SK-N-SH (cell line): ENCODE results near the gene SEC24B. TPM values are rescaled to one million over a fixed set of nuclear protein-coding genes. Genes with fewer than 3 reads are reported as not detected.

Experiments used
- CTCF ChIA-PET: fragments of 300-600, 350-600 bp; formaldehyde crosslinking; extraction: SDS; loops from one replicate; lab custom pipeline; 2021; lab: Yijun Ruan, JAX
- POLR2A ChIA-PET: fragments of 350-600 bp; sonication (Branson Sonifier 250); formaldehyde crosslinking; extraction: SDS; loops from one replicate; lab custom pipeline; 2020; ENCODE audit warnings: antibody characterized with exemption, inconsistent platforms; lab: Yijun Ruan, JAX
- DNase-seq: peaks from one replicate; pipeline ENCODE4 v3.0.0; 2012
- H2AFZ ChIP-seq: fragments of 200-600 bp; sonication (generic); 2 replicates; pipeline ENCODE4 v1.8.1; 2016; ENCODE audit warnings: antibody characterized with exemption, mild to moderate bottlenecking, low read depth
- H3F3A ChIP-seq: fragments of 200-600 bp; sonication (generic); replicated peaks from 2 replicates; pipeline ENCODE3; 2016; ENCODE audit warnings: antibody characterized with exemption, mild to moderate bottlenecking; ENCODE audit not compliant: insufficient read depth
- H3K27ac ChIP-seq, 2 experiments: fragments of 200-500 bp in 1 of 2; fragments of 200-600 bp in 1 of 2; sonication (Bioruptor generic) in 1 of 2; sonication (generic), shearing (Covaris generic) in 1 of 2; 2 replicates each; pipeline versions ENCODE4 v1.5.1 to v1.6.1; 2014 to 2016; ENCODE audit warnings: low read depth in 2 of 2, inconsistent platforms in 1 of 2, low read length in 1 of 2, mild to moderate bottlenecking in 1 of 2, mixed read lengths in 1 of 2
- H3K27me3 ChIP-seq: fragments of 200-600 bp; sonication (generic), shearing (Covaris generic); 2 replicates; pipeline ENCODE4 v1.6.1; 2016; ENCODE audit warnings: mixed run types; ENCODE audit not compliant: insufficient read depth
- H3K36me3 ChIP-seq, 2 experiments: fragments of 200-500 bp in 1 of 2; fragments of 200-600 bp in 1 of 2; sonication (Bioruptor generic) in 1 of 2; sonication (generic) in 1 of 2; replicated peaks in 1 of 2; 2 replicates each; pipeline versions ENCODE3 to v1.5.1; 2014 to 2016; ENCODE audit warnings: low read length in 1 of 2, mild to moderate bottlenecking in 1 of 2; ENCODE audit not compliant: insufficient read depth in 2 of 2, control insufficient read depth in 1 of 2
- H3K4me1 ChIP-seq, 2 experiments: fragments of 200-500 bp in 1 of 2; fragments of 200-600 bp in 1 of 2; sonication (Bioruptor generic) in 1 of 2; sonication (generic), shearing (Covaris generic) in 1 of 2; 2 replicates each; pipeline versions ENCODE4 v1.5.1 to v1.6.1; 2014 to 2016; ENCODE audit warnings: low read depth in 1 of 2, low read length in 1 of 2, mixed run types in 1 of 2; ENCODE audit not compliant: insufficient read depth in 2 of 2, control insufficient read depth in 1 of 2
- H3K4me2 ChIP-seq: fragments of 200-600 bp; sonication (generic), shearing (Covaris generic); 2 replicates; pipeline ENCODE4 v1.6.1; 2017; ENCODE audit warnings: mixed run types
- H3K4me3 ChIP-seq, 2 experiments: fragments of 200-500 bp in 1 of 2; fragments of 200-600 bp in 1 of 2; sonication (Bioruptor generic) in 1 of 2; sonication (generic), shearing (Covaris generic) in 1 of 2; 2 replicates each; pipeline versions ENCODE4 v1.5.1 to v1.8.1; 2014 to 2016; ENCODE audit warnings: low read depth in 2 of 2, inconsistent platforms in 1 of 2, low read length in 1 of 2, mild to moderate bottlenecking in 1 of 2, mixed read lengths in 1 of 2, moderate library complexity in 1 of 2
- H3K79me2 ChIP-seq: fragments of 200-600 bp; sonication (generic); 2 replicates; pipeline ENCODE4 v1.8.1; 2017; ENCODE audit warnings: mild to moderate bottlenecking; ENCODE audit not compliant: insufficient read depth
- H3K9ac ChIP-seq: fragments of 200-600 bp; sonication (generic); 2 replicates; pipeline ENCODE4 v1.6.1; 2017; ENCODE audit warnings: mixed run types
- H3K9me2 ChIP-seq: fragments of 200-600 bp; sonication (generic); 2 replicates; pipeline ENCODE4 v1.6.1; 2017; ENCODE audit warnings: mixed run types
- H3K9me3 ChIP-seq: fragments of 200-600 bp; sonication (generic); 2 replicates; pipeline ENCODE4 v1.6.1; 2017; ENCODE audit warnings: mixed run types, mild to moderate bottlenecking, moderate library complexity
- H4K20me1 ChIP-seq: fragments of 200-600 bp; sonication (generic); 2 replicates; pipeline ENCODE4 v1.6.1; 2017; ENCODE audit warnings: mild to moderate bottlenecking, mixed run types; ENCODE audit not compliant: insufficient read depth
- CHD2 ChIP-seq: fragments of 150-350 bp; IDR thresholded peaks from 2 replicates; pipeline ENCODE4 v1.6.1; 2018; ENCODE audit warnings: low read length; ENCODE audit not compliant: partially characterized antibody
- CTCF ChIP-seq: fragments of 200-600 bp; sonication (generic); IDR thresholded peaks from 2 replicates; pipeline ENCODE4 v1.6.1; 2017; ENCODE audit warnings: antibody characterized with exemption, mild to moderate bottlenecking, moderate library complexity
- FOSL2 ChIP-seq: IDR thresholded peaks from 2 replicates; pipeline ENCODE4 v1.4.0; 2012; ENCODE audit warnings: low read depth, mild to moderate bottlenecking, moderate library complexity, borderline replicate concordance
- FOXJ3 ChIP-seq: sonication (generic); formaldehyde crosslinking; IDR thresholded peaks from 2 replicates; pipeline ENCODE4 v1.5.1; 2020; ENCODE audit warnings: mild to moderate bottlenecking, missing genetic modification reagents
- FOXM1 ChIP-seq: IDR thresholded peaks from 2 replicates; pipeline ENCODE4 v1.4.0; 2012; ENCODE audit warnings: low read depth, mild to moderate bottlenecking
- GATA2 ChIP-seq: sonication (generic); formaldehyde crosslinking; IDR thresholded peaks from 2 replicates; pipeline ENCODE4 v1.5.0; 2020; ENCODE audit warnings: mild to moderate bottlenecking, missing genetic modification reagents
- IRF3 ChIP-seq: fragments of 150-350 bp; IDR thresholded peaks from 2 replicates; pipeline ENCODE4 v1.6.1; 2016; ENCODE audit warnings: mild to moderate bottlenecking, low read depth, low read length
- JUND ChIP-seq: IDR thresholded peaks from 2 replicates; pipeline ENCODE4 v1.4.0; 2012
- MAX ChIP-seq: IDR thresholded peaks from 2 replicates; pipeline ENCODE4 v1.4.0; 2012; ENCODE audit warnings: low read depth
- MXI1 ChIP-seq: IDR thresholded peaks from 2 replicates; pipeline ENCODE4 v1.6.1; 2012; ENCODE audit warnings: mild to moderate bottlenecking, low read depth, low read length, improper control_type of control experiment
- NFIC ChIP-seq: IDR thresholded peaks from 2 replicates; pipeline ENCODE4 v1.4.0; 2012; ENCODE audit warnings: borderline replicate concordance
- PBX3 ChIP-seq: IDR thresholded peaks from 2 replicates; pipeline ENCODE4; 2012
- POLR2AphosphoS5 ChIP-seq: IDR thresholded peaks from 2 replicates; pipeline ENCODE4 v1.6.1; 2012; ENCODE audit warnings: low read depth, low read length
- RAD21 ChIP-seq: IDR thresholded peaks from 2 replicates; pipeline ENCODE4 v1.6.1; 2012; ENCODE audit warnings: mild to moderate bottlenecking, low read length
- RCOR1 ChIP-seq: fragments of 150-350 bp; IDR thresholded peaks from 2 replicates; pipeline ENCODE4 v1.6.1; 2017; ENCODE audit warnings: antibody characterized with exemption, low read length
- RXRA ChIP-seq: IDR thresholded peaks from 2 replicates; pipeline ENCODE4 v1.4.0; 2012; ENCODE audit warnings: low read depth, mild to moderate bottlenecking, borderline replicate concordance
- TEAD4 ChIP-seq: IDR thresholded peaks from 2 replicates; pipeline ENCODE4 v1.4.0; 2012; ENCODE audit warnings: mild to moderate bottlenecking, borderline replicate concordance; ENCODE audit not compliant: insufficient read depth
- USF2 ChIP-seq: fragments of 150-350 bp; IDR thresholded peaks from 2 replicates; pipeline ENCODE4 v1.6.1; 2017; ENCODE audit warnings: antibody characterized with exemption, low read length, low read depth, borderline replicate concordance
- WGBS: methylation state at CpG from one replicate; pipeline ENCODE4 v1.1.6; 2017; ENCODE audit warnings: low lambda C conversion rate; 5-methylcytosine and 5-hydroxymethylcytosine counted together
- polyA plus RNA-seq, 3 experiments: library from polyadenylated mRNA; depleted of rRNA; stranded (reverse); fragments of >200 nt; gene quantifications; 2 replicates each; pipeline ENCODE4 v1.2.3, GENCODE V29; 2012

Gene SEC24B
- polyA plus RNA-seq, 1 of the 3 experiments (the other 2 are of a cell fraction) = 23.0 TPM

GRCh38 chr4:109574931-109575804, 141.6 kb downstream of the SEC24B start (continued):
- no peak for TF ChIP-seq MAX
- no peak for TF ChIP-seq NFIC
- no peak for TF ChIP-seq TEAD4
- no peak for TF ChIP-seq RAD21
- TF ChIP-seq RXRA = no peak
- TF ChIP-seq FOXM1 = no peak

GRCh38 chr4:109576462-109576861, 142.8 kb downstream of the SEC24B start:
- H3K9me3 ChIP-seq = no peaks in the 10 kb centered on the region
- no peaks in the 10 kb centered on the region; a peak in 1 of 4 replicates for H3K4me1 ChIP-seq
- no peaks in the 10 kb centered on the region for H4K20me1 ChIP-seq
- H3F3A ChIP-seq = no peaks in the 10 kb centered on the region
- H3K79me2 ChIP-seq = peaks cover 3% of the 10 kb centered on the region; the same call in 1 of the 2 replicates
- H3K9ac ChIP-seq = no peak overlapping the region
- DNase-seq = no peak
- H3K27me3 ChIP-seq = no peaks in the 10 kb centered on the region
- H3K27ac ChIP-seq = no peak overlapping the region
- no peak for TF ChIP-seq GATA2 (CRISPR knock-in tag)
- no peak for TF ChIP-seq NFIC
- TF ChIP-seq PBX3 = no peak
- no peak for TF ChIP-seq POLR2AphosphoS5
- no peak for TF ChIP-seq IRF3
- H3K4me3 ChIP-seq = no peak overlapping the region
- H3K9me2 ChIP-seq = no peaks in the 10 kb centered on the region
- no peak overlapping the region for H3K4me2 ChIP-seq
- ChIA-PET CTCF (no interaction called here), POLR2A (no interaction called here)
- 100% methylated on average over 2 of the region's 2 CpGs for WGBS
- no peak overlapping the region for H2AFZ ChIP-seq
- no peaks in the 10 kb centered on the region for H3K36me3 ChIP-seq

- Histone ChIP-seq H3K4me2 (no peak overlapping the region), H3K27ac (no peak overlapping the region), H3K9me2 (no peaks in the 10 kb centered on the region), H2AFZ (no peak overlapping the region), H4K20me1 (no peaks in the 10 kb centered on the region), H3K4me3 (no peak overlapping the region), H3F3A (no peaks in the 10 kb centered on the region), H3K36me3 (no peaks in the 10 kb centered on the region), H3K79me2 (no peaks in the 10 kb centered on the region; the same call in 1 of the 2 replicates), H3K4me1 (no peaks in the 10 kb centered on the region; a peak in 1 of 4 replicates), H3K9ac (no peak overlapping the region), H3K27me3 (no peaks in the 10 kb centered on the region), H3K9me3 (no peaks in the 10 kb centered on the region)
- 100% methylated on average over 3 of the region's 3 CpGs for WGBS
- DNase-seq = no peak
- ChIA-PET POLR2A (no interaction called here), CTCF (interaction anchor here (0.7 kb wide), 1 partner anchor 552 kb away, joined by 3 read pairs; no protein-coding TSS in a partner anchor)
- TF ChIP-seq CTCF (no peak), IRF3 (no peak), MXI1 (no peak), CHD2 (no peak), USF2 (no peak), FOSL2 (no peak), TEAD4 (no peak), JUND (no peak), POLR2AphosphoS5 (no peak), FOXJ3 (CRISPR knock-in tag) (no peak), FOXM1 (no peak), RCOR1 (no peak)
These were observed 145.2 kb downstream of the SEC24B start for GRCh38 chr4:109578846-109579245.
